MM.1S (cell line): Measurements from ENCODE around the gene SLBP.

Experiments
- CTCF ChIP-seq: fragments of 300-600 bp; sonication (generic); IDR thresholded peaks from 2 replicates; pipeline ENCODE4 v1.5.1; 2016; ENCODE audit warnings: antibody characterized with exemption, low read length, mixed read lengths
- EZH2phosphoT487 ChIP-seq: fragments of 300-600 bp; sonication (generic); IDR thresholded peaks from 2 replicates; pipeline ENCODE4 v1.6.1; 2018; ENCODE audit warnings: antibody characterized with exemption, low read length

- TF ChIP-seq CTCF (no peak), EZH2phosphoT487 (no peak)
These were observed 28.2 kb downstream of the SLBP start, which contains the start of gene FAM53A for GRCh38 chr4:1683736-1684505.
